Choroid plexus epithelial cell (primary cell): Measurements from ENCODE around the gene PHACTR1.

Experiments used
- DNase-seq: peaks from one replicate; pipeline ENCODE4 v3.0.0-alpha.2; 2010; ENCODE audit warnings: low read depth
- H3K4me3 ChIP-seq: 2 replicates; pipeline ENCODE4 v1.5.1; 2011; ENCODE audit warnings: low read depth, mild to moderate bottlenecking, control low read depth, low read length, moderate library complexity
- CTCF ChIP-seq: conservative IDR thresholded peaks from 2 replicates; pipeline ENCODE4 v1.5.1; 2011; ENCODE audit warnings: low read depth, mild to moderate bottlenecking, control low read depth, inconsistent platforms, low read length, moderate library complexity

PHACTR1 gene

GRCh38 chr6:13235339-13235738 is 518.8 kb downstream of the PHACTR1 start:
- no peak for TF ChIP-seq CTCF
- DNase-seq: no peak
- H3K4me3 ChIP-seq: no peak overlapping the region

- no peak for DNase-seq
- no peak for TF ChIP-seq CTCF
- no peak overlapping the region for H3K4me3 ChIP-seq
Measured at GRCh38 chr6:13237318-13237717, 520.8 kb downstream of the PHACTR1 start.

GRCh38 chr6:13238017-13238416 is 521.5 kb downstream of the PHACTR1 start:
- no peak for TF ChIP-seq CTCF
- no peak overlapping the region for H3K4me3 ChIP-seq
- no peak for DNase-seq

GRCh38 chr6:13238640-13239216 is 522.2 kb downstream of the PHACTR1 start:
- TF ChIP-seq CTCF: no peak
- H3K4me3 ChIP-seq: no peak overlapping the region

GRCh38 chr6:13239530-13240455 is 523.2 kb downstream of the PHACTR1 start:
- peak; percentile 13 for DNase-seq
- H3K4me3 ChIP-seq: no peak overlapping the region
- TF ChIP-seq CTCF: no peak

More at GRCh38 chr6:13238640-13239216, 522.2 kb downstream of the PHACTR1 start:
- no peak for DNase-seq

- H3K4me3 ChIP-seq: no peak overlapping the region
- DNase-seq: no peak
- TF ChIP-seq CTCF: no peak
Measured at GRCh38 chr6:13241364-13241763, 524.8 kb downstream of the PHACTR1 start.

GRCh38 chr6:13242178-13242577 is 525.6 kb downstream of the PHACTR1 start:
- no peak for DNase-seq
- no peak overlapping the region for H3K4me3 ChIP-seq
- TF ChIP-seq CTCF: no peak
